ENCODE results near the gene MAN1A1. TPM values are rescaled to one million over a fixed set of nuclear protein-coding genes. Genes with fewer than 3 reads are reported as not detected.

The MAN1A1 gene
- total RNA-seq, 1 experiment from 2014 or later: 0.06 TPM

DNA sequence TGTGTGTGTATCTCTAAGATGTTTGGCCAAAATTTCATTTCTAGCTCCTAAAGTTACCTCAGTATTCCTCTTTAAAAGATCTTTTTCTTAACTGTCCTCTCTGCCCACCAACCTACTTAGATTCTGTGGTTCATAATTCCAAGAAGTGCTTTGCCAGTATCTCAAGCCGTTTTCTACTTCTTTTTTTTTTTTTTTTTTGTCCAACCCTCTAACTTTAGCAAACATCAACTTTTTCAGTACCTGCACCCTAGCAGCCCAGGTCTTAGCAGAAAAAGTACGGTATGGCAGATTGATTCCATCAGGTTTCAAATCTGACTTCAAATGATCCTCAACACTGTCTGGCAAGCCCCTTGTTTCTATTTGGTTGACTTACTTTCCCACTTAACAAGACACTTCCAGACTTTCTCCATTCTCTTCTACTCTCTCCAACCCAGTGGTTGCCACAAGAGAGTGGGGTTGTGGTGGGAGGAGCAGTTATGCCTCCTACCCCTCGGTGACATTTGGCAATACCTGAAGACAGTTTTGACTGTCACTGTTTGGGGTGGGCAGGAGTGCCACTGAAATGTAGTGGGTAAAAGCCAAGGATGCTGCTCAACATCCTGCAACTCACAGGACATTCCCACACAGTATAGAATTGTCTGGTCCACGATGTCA lies 10.8 kb upstream of the MAN1A1 start:
- CTCF ChIA-PET: no interaction called here

DNA sequence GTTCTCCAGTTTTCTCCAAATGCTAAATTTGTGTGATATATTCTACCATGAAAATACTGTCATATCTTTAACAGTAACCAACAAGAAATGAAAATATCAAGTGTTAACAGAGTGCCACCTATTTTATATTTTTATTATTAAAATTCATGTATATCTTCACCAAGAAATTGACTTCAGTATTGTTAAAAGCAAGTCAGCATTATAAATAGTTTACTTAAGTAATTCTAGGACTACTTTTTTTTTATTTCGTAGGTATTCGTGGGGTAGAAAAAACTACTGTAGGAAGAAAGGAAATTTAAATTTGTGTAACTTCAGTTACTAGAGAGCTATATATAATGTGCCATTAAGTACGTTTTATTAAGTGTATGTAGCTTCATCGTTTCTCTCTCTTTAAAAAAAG lies 6.3 kb upstream of the MAN1A1 start:
- no peak overlapping the region for H3K27ac ChIP-seq (ENCODE audit: low read depth, low read length, poor library complexity, severe bottlenecking)
- ChIA-PET CTCF (no interaction called here), POLR2A (ENCODE audit: low non-redundant PET) (no interaction called here)
- H3K27me3 ChIP-seq (replicated peaks; ENCODE audit: insufficient read depth, low read depth, low read length, poor library complexity): peaks cover 95% of the 10 kb centered on the region
- no peaks in the 10 kb centered on the region for H3K4me1 ChIP-seq (ENCODE audit: insufficient read depth, low read length, poor library complexity, severe bottlenecking)
- TF ChIP-seq EZH2 (IDR thresholded peaks at IDR 0.05; ENCODE audit: borderline replicate concordance, low read depth, low read length, poor library complexity, severe bottlenecking): no peak
- TF ChIP-seq, protein P1, sequence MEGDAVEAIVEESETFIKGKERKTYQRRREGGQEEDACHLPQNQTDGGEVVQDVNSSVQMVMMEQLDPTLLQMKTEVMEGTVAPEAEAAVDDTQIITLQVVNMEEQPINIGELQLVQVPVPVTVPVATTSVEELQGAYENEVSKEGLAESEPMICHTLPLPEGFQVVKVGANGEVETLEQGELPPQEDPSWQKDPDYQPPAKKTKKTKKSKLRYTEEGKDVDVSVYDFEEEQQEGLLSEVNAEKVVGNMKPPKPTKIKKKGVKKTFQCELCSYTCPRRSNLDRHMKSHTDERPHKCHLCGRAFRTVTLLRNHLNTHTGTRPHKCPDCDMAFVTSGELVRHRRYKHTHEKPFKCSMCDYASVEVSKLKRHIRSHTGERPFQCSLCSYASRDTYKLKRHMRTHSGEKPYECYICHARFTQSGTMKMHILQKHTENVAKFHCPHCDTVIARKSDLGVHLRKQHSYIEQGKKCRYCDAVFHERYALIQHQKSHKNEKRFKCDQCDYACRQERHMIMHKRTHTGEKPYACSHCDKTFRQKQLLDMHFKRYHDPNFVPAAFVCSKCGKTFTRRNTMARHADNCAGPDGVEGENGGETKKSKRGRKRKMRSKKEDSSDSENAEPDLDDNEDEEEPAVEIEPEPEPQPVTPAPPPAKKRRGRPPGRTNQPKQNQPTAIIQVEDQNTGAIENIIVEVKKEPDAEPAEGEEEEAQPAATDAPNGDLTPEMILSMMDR (conservative IDR thresholded peaks at IDR 0.05; ENCODE audit: low read depth, low read length): no peak
- BruUV-seq (replicated peaks): no TSS peak
- no peak overlapping the region for H3K4me3 ChIP-seq (ENCODE audit: low read depth, low read length, poor library complexity, severe bottlenecking)
- H3K9me3 ChIP-seq (ENCODE audit: low read depth, low read length, poor library complexity, severe bottlenecking): no peaks in the 10 kb centered on the region
- H3K36me3 ChIP-seq (ENCODE audit: insufficient read depth, low read length, poor library complexity, severe bottlenecking): no peaks in the 10 kb centered on the region
- intact Hi-C loops (cut with micrococcal nuclease; ENCODE audit: unreplicated experiment): loop anchor here (10.0 kb wide), 1 partner anchor 379 kb away; no protein-coding TSS in a partner anchor
- DNase-seq (ENCODE audit: low spot score): no peak

More for the DNA sequence above, 10.8 kb upstream of the MAN1A1 start:
- no peak for DNase-seq (ENCODE audit: low spot score)
- POLR2A ChIA-PET (ENCODE audit: low non-redundant PET): no interaction called here
- BruUV-seq (replicated peaks): no TSS peak
- no peaks in the 10 kb centered on the region for H3K36me3 ChIP-seq (ENCODE audit: insufficient read depth, low read length, poor library complexity, severe bottlenecking)
- TF ChIP-seq, protein P1 (conservative IDR thresholded peaks at IDR 0.05; ENCODE audit: low read depth, low read length): no peak
- TF ChIP-seq EZH2 (IDR thresholded peaks at IDR 0.05; ENCODE audit: borderline replicate concordance, low read depth, low read length, poor library complexity, severe bottlenecking): no peak
- intact Hi-C loops (cut with micrococcal nuclease; ENCODE audit: unreplicated experiment): no loop called here
- H3K4me1 ChIP-seq (ENCODE audit: insufficient read depth, low read length, poor library complexity, severe bottlenecking): no peaks in the 10 kb centered on the region
- no peak overlapping the region for H3K27ac ChIP-seq (ENCODE audit: low read depth, low read length, poor library complexity, severe bottlenecking)
- H3K4me3 ChIP-seq (ENCODE audit: low read depth, low read length, poor library complexity, severe bottlenecking): no peak overlapping the region
- peaks cover 77% of the 10 kb centered on the region for H3K27me3 ChIP-seq (replicated peaks; ENCODE audit: insufficient read depth, low read depth, low read length, poor library complexity)
- H3K9me3 ChIP-seq (ENCODE audit: low read depth, low read length, poor library complexity, severe bottlenecking): no peaks in the 10 kb centered on the region

- no peak overlapping the region for H3K4me3 ChIP-seq (ENCODE audit: low read depth, low read length, poor library complexity, severe bottlenecking)
- DNase-seq (ENCODE audit: low spot score): no peak
- H3K27me3 ChIP-seq (replicated peaks; ENCODE audit: insufficient read depth, low read depth, low read length, poor library complexity): peaks cover 95% of the 10 kb centered on the region
- no peaks in the 10 kb centered on the region for H3K9me3 ChIP-seq (ENCODE audit: low read depth, low read length, poor library complexity, severe bottlenecking)
- H3K27ac ChIP-seq (ENCODE audit: low read depth, low read length, poor library complexity, severe bottlenecking): no peak overlapping the region
- H3K4me1 ChIP-seq (ENCODE audit: insufficient read depth, low read length, poor library complexity, severe bottlenecking): no peaks in the 10 kb centered on the region
- no peaks in the 10 kb centered on the region for H3K36me3 ChIP-seq (ENCODE audit: insufficient read depth, low read length, poor library complexity, severe bottlenecking)
- ChIA-PET CTCF (no interaction called here), POLR2A (ENCODE audit: low non-redundant PET) (no interaction called here)
- intact Hi-C loops (cut with micrococcal nuclease; ENCODE audit: unreplicated experiment): loop anchor here (10.0 kb wide), 1 partner anchor 380 kb away; no protein-coding TSS in a partner anchor
- no TSS peak for BruUV-seq (replicated peaks)
- TF ChIP-seq EZH2 (IDR thresholded peaks at IDR 0.05; ENCODE audit: borderline replicate concordance, low read depth, low read length, poor library complexity, severe bottlenecking): no peak
- TF ChIP-seq, protein P1 (conservative IDR thresholded peaks at IDR 0.05; ENCODE audit: low read depth, low read length): no peak
Observed at GRCh38 chr6:119355157-119355556, 5.6 kb upstream of the MAN1A1 start.

Measured in A673 (cell line).